Measurements from ENCODE around the gene RPL22L1.
"Not testable (repeated sequence)": the region's sequence is repeated elsewhere in the genome, so short reads cannot be mapped to it uniquely, and the experiment has no call there.

Gene RPL22L1

GRCh38 chr3:170826047-170826446 lies 43.9 kb downstream of the RPL22L1 start:
- no peak for DNase-seq

- DNase-seq = not testable (repeated sequence)
These were observed 46.4 kb downstream of the RPL22L1 start for GRCh38 chr3:170823562-170823961.

GRCh38 chr3:170818325-170818724 lies 51.7 kb downstream of the RPL22L1 start:
- DNase-seq = not testable (repeated sequence)

GRCh38 chr3:170817471-170817870 lies 52.5 kb downstream of the RPL22L1 start:
- DNase-seq = not testable (repeated sequence)

- no peak for DNase-seq
These were observed 53.2 kb downstream of the RPL22L1 start for GRCh38 chr3:170816841-170817240.

GRCh38 chr3:170816341-170816740 lies 53.7 kb downstream of the RPL22L1 start:
- no peak for DNase-seq

- no peak for DNase-seq
These were observed 54.1 kb downstream of the RPL22L1 start for GRCh38 chr3:170815936-170816335.

GRCh38 chr3:170815340-170815739 lies 54.7 kb downstream of the RPL22L1 start:
- DNase-seq = no peak

Data from activated CD4-positive, alpha-beta T cell treated with anti-CD3 and anti-CD28 coated beads, Interleukin-2, Interleukin-6, amounts not matched to agents 100 ng/mL and 50 ng/mL, durations not matched to agents 16 hours and 8 hours (primary cell).